ENCODE results near the gene DZIP1.
"Not testable (repeated sequence)": the region's sequence is repeated elsewhere in the genome, so short reads cannot be mapped to it uniquely, and the experiment has no call there.

DZIP1 gene

DNA sequence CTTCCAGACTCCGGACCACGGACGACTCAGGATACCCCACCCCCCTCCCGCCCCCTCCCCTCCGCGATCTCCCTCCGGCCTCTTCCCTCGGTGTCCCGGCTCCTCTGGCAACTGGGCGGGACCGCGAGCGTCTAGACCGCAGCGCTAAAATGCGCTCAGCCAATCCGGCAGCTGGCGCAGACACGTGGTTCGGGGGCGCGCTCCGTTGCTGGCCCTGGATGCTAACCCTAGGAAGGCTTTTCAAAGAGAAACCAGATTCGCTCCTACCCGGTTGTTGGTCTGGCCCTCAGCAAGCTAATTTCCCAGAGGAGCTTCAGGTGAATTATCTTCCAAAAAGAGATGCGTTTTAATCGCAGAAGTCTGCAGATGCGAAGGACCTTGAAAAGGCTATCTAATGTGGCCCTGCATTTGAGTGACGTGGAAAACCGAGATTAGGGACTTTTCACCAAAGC, at the start of gene DZIP1:
Gene DZIP1 (minus strand): TSS at position 106 of the 452 bp plus-strand sequence. CDS start 2,677 bp downstream, outside the sequence.
- TF ChIP-seq, protein P1, sequence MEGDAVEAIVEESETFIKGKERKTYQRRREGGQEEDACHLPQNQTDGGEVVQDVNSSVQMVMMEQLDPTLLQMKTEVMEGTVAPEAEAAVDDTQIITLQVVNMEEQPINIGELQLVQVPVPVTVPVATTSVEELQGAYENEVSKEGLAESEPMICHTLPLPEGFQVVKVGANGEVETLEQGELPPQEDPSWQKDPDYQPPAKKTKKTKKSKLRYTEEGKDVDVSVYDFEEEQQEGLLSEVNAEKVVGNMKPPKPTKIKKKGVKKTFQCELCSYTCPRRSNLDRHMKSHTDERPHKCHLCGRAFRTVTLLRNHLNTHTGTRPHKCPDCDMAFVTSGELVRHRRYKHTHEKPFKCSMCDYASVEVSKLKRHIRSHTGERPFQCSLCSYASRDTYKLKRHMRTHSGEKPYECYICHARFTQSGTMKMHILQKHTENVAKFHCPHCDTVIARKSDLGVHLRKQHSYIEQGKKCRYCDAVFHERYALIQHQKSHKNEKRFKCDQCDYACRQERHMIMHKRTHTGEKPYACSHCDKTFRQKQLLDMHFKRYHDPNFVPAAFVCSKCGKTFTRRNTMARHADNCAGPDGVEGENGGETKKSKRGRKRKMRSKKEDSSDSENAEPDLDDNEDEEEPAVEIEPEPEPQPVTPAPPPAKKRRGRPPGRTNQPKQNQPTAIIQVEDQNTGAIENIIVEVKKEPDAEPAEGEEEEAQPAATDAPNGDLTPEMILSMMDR (IDR thresholded peaks at IDR 0.05; ENCODE audit: borderline replicate concordance, control extremely low read depth, extremely low read depth, insufficient read depth, missing control alignments) = no peak
- DNase-seq (ENCODE audit: low spot score) = peak; percentile 60
- in situ Hi-C loops (cut with MboI; ENCODE audit: low sequenced_read_pairs, unreplicated experiment) = no loop called here

DNA sequence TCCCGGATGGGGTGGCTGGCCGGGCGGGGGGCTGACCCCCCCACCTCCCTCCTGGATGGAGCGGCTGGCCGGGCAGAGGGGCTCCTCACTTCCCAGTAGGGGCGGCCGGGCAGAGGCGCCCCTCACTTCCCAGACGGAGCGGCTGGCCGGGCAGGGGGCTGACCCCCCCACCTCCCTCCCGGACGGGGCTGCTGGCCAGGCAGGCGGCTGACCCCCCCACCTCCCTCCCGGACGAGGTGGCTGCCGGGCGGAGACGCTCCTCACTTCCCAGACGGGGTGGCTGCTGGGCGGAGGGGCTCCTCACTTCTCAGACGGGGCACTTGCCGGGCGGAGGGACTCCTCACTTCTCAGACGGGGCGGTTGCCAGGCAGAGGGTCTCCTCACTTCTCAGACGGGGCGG, 46.5 kb upstream of the DZIP1 start:
- in situ Hi-C loops (cut with MboI; ENCODE audit: low sequenced_read_pairs, unreplicated experiment); DNase-seq (ENCODE audit: low spot score): not testable (repeated sequence)

- in situ Hi-C loops (cut with MboI; ENCODE audit: low sequenced_read_pairs, unreplicated experiment) = no loop called here
- TF ChIP-seq, protein P1 (IDR thresholded peaks at IDR 0.05; ENCODE audit: borderline replicate concordance, control extremely low read depth, extremely low read depth, insufficient read depth, missing control alignments) = no peak
- DNase-seq (ENCODE audit: low spot score) = no peak
Observed at GRCh38 chr13:95689582-95689926, 45.0 kb upstream of the DZIP1 start.

DNA sequence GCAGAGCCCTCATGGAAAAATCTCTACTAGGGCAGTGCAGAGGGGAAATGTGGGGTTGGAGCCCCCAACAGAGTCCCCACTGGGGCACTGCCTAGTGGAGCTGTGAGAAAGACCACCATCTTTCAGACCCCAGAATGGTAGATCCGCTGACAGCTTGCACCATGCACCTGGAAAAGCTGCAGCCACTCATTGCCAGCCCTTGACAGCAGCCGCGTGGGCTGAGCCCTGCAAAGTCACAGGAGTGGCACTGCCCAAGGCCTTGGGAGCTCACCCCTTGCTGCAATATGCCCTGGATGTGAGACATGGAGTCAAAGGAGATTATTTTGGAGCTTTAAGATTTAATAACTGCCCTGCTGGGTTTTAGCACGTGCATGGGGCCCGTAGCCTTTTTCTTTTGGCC, 40.5 kb upstream of the DZIP1 start:
- in situ Hi-C loops (cut with MboI; ENCODE audit: low sequenced_read_pairs, unreplicated experiment); DNase-seq (ENCODE audit: low spot score): not testable (repeated sequence)

GRCh38 chr13:95684418-95684817, 39.9 kb upstream of the DZIP1 start:
- TF ChIP-seq, protein P1 (IDR thresholded peaks at IDR 0.05; ENCODE audit: borderline replicate concordance, control extremely low read depth, extremely low read depth, insufficient read depth, missing control alignments) = no peak
- no peak for DNase-seq (ENCODE audit: low spot score)
- in situ Hi-C loops (cut with MboI; ENCODE audit: low sequenced_read_pairs, unreplicated experiment) = no loop called here

GRCh38 chr13:95679722-95680121, 35.2 kb upstream of the DZIP1 start:
- no peak for DNase-seq (ENCODE audit: low spot score)
- in situ Hi-C loops (cut with MboI; ENCODE audit: low sequenced_read_pairs, unreplicated experiment) = no loop called here
- TF ChIP-seq, protein P1 (IDR thresholded peaks at IDR 0.05; ENCODE audit: borderline replicate concordance, control extremely low read depth, extremely low read depth, insufficient read depth, missing control alignments) = no peak

DNA sequence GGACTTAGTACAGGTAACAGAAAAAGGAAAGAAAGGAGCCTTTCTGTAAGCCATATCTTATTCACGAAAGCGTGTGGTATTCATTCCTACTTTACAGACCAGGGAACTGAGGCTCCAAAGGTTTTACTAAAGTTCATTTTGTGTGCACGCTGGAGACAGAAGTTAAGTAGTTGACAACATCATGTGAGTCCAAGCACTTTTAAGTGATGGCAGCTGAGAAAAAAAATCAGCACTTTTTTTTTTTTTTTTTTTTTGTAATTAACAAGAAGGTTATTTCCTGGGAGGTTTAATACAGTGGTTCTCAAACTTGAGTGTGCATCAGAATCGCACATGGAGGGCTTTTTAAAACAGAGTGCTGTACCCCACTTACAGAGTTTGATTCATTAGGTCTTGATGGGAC, 34.5 kb upstream of the DZIP1 start:
- no peak for DNase-seq (ENCODE audit: low spot score)
- TF ChIP-seq, protein P1 (IDR thresholded peaks at IDR 0.05; ENCODE audit: borderline replicate concordance, control extremely low read depth, extremely low read depth, insufficient read depth, missing control alignments) = no peak
- in situ Hi-C loops (cut with MboI; ENCODE audit: low sequenced_read_pairs, unreplicated experiment) = no loop called here

DNA sequence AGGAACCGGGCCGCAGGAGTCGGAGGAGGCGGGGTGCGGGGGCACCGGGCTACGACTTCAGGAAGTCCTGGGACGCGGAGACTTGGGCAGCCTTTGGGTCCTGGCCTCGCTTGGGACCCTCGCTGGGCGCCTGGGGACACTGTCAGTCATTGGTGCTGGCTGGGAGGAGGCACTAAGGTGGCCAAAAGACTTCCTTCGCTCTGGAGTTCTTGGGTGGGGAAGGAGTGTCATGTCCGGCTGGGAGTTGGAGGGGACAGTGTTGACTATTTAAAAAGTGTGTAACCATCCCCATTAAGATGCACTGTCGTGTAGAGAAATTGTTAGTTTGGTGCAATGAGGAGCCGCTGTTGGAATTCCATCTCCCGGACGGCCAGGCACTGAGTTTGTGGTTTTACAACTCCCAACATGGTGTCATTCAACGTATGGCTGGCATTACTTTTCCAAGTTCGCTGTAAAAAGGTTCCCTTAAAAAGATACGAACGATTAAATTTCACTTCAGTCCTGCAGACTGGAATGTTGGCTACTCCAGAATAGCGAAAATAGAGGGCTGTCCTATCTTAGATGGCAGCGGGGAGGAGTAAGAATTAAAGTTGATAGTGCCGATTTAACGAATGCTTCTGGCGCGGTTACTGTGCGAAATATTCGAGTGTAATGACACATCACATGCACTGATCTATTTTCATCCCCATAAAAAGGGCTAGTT, 33.2 kb upstream of the DZIP1 start:
- no peak for DNase-seq (ENCODE audit: low spot score)
- in situ Hi-C loops (cut with MboI; ENCODE audit: low sequenced_read_pairs, unreplicated experiment) = no loop called here
- TF ChIP-seq, protein P1 (IDR thresholded peaks at IDR 0.05; ENCODE audit: borderline replicate concordance, control extremely low read depth, extremely low read depth, insufficient read depth, missing control alignments) = no peak
